PFSK-1 (cell line): ENCODE results near the gene ADAM12.

ENCODE experiments used
- POLR2AphosphoS5 ChIP-seq: IDR thresholded peaks from 2 replicates; pipeline ENCODE4 v1.6.1; 2012; ENCODE audit warnings: low read depth, mild to moderate bottlenecking, control low read depth, low read length, moderate library complexity
- SIN3A ChIP-seq: IDR thresholded peaks from 2 replicates; pipeline ENCODE4 v1.6.1; 2012; ENCODE audit warnings: mild to moderate bottlenecking, low read length, moderate library complexity, borderline replicate concordance; ENCODE audit not compliant: insufficient read depth
- TAF1 ChIP-seq: IDR thresholded peaks from 2 replicates; pipeline ENCODE4 v1.6.1; 2012; ENCODE audit warnings: low read length, control low read depth, borderline replicate concordance; ENCODE audit not compliant: insufficient read depth

DNA sequence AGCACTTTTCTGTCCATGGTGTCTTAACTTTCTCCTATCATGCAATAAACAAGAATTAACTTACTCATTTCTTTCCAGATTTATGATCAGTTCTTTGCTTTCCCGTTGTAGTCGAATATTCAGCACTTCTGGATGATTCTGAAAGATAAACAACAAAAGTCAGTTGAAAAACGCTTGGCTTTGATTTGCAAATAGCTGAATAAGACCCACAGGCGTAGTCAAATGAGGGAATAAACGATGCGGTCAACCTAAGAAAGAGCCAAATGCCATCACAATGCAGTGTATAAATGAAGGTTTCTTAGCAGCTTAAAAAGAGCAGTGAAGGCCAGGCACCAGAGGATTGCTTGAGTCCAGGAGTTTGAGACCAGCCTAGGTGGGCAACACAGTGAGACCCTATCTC, 109.4 kb downstream of the ADAM12 start:
- TF ChIP-seq SIN3A = no peak
- no peak for TF ChIP-seq POLR2AphosphoS5
- no peak for TF ChIP-seq TAF1
